ENCODE measurements around the gene TBK1.

GRCh38 chr12:64506955-64507354, 55.0 kb downstream of the TBK1 start:
- TF ChIP-seq POLR2A (IDR thresholded peaks at IDR 0.05; ENCODE audit: low read depth, low read length) (no peak), POLR2AphosphoS5 (IDR thresholded peaks at IDR 0.05; ENCODE audit: low read depth, low read length) (no peak), TAF1 (IDR thresholded peaks at IDR 0.05; ENCODE audit: borderline replicate concordance, low read depth, low read length) (no peak)

Measured in GM12892 (cell line).